H1 (cell line): ENCODE data around the gene NADK2. TPM values are rescaled to one million over a fixed set of nuclear protein-coding genes. Genes with fewer than 3 reads are reported as not detected.

Source experiments
- CTCF ChIA-PET: fragments of 300-600 bp; sonication (Branson Sonifier 250); formaldehyde crosslinking; loops from one replicate; lab custom pipeline; 2021; ENCODE audit not compliant: partially characterized antibody; lab: Charles Lee
- POLR2A ChIA-PET: fragments of 300-600 bp; sonication (Branson Sonifier 250); formaldehyde crosslinking; loops from one replicate; lab custom pipeline; 2021; ENCODE audit warnings: inconsistent platforms; ENCODE audit not compliant: partially characterized antibody; lab: Charles Lee
- DNase-seq, 2 experiments: peaks; one replicate each; pipeline versions ENCODE4 v3.0.0 to v3.0.0-alpha.2; 2010 to 2022; ENCODE audit warnings: low spot score in 2 of 2, low read depth in 1 of 2, mixed read lengths in 1 of 2
- FAIRE-seq: peaks from 2 replicates; lab custom pipeline; 2011; peaks lifted over from hg19 to GRCh38; lab: Jason Lieb, UNC
- H2AFZ ChIP-seq: 2 replicates; pipeline ENCODE4 v1.8.1; 2012; ENCODE audit warnings: low read length, inconsistent platforms
- H2AK5ac ChIP-seq: 2 replicates; pipeline ENCODE4 v1.6.1; 2013; ENCODE audit warnings: low read depth, low read length
- H2BK120ac ChIP-seq: replicated peaks from 2 replicates; pipeline ENCODE3; 2013; ENCODE audit warnings: low read depth, low read length, inconsistent platforms
- H2BK12ac ChIP-seq: 2 replicates; pipeline ENCODE4 v1.6.1; 2013; ENCODE audit warnings: low read depth, low read length
- H2BK15ac ChIP-seq: 2 replicates; pipeline ENCODE4 v1.6.1; 2013; ENCODE audit warnings: low read length
- H2BK20ac ChIP-seq: 2 replicates; pipeline ENCODE4 v1.6.1; 2013; ENCODE audit warnings: low read length
- H2BK5ac ChIP-seq: 2 replicates; pipeline ENCODE4 v1.6.1; 2013; ENCODE audit warnings: low read depth, low read length
- H3K14ac ChIP-seq: 2 replicates; pipeline ENCODE4 v1.6.1; 2013; ENCODE audit warnings: inconsistent platforms; ENCODE audit not compliant: insufficient read length
- H3K18ac ChIP-seq: 2 replicates; pipeline ENCODE4 v1.6.1; 2013; ENCODE audit warnings: low read length; ENCODE audit errors: extremely low read depth
- H3K23ac ChIP-seq: 2 replicates; pipeline ENCODE4 v1.6.1; 2013; ENCODE audit warnings: inconsistent platforms; ENCODE audit not compliant: insufficient read length
- H3K23me2 ChIP-seq: 2 replicates; pipeline ENCODE4 v1.6.1; 2013; ENCODE audit warnings: low read depth, low read length
- H3K27ac ChIP-seq: 2 replicates; pipeline ENCODE4 v1.6.1; 2011; ENCODE audit warnings: low read depth, low read length, inconsistent platforms
- H3K27me3 ChIP-seq, 4 experiments: replicated peaks in 1 of 4; 1 replicate in 1 of 4; 2 replicates in 3 of 4; pipeline versions ENCODE4 v1.6.1 to v1.8.1; 2011 to 2013; ENCODE audit warnings: low read length in 3 of 4, mild to moderate bottlenecking in 3 of 4, inconsistent platforms in 2 of 4, mixed read lengths in 2 of 4, moderate library complexity in 1 of 4; ENCODE audit not compliant: control insufficient read depth in 3 of 4, insufficient read depth in 3 of 4; ENCODE audit errors: extremely low read depth in 1 of 4
- H3K36me3 ChIP-seq, 4 experiments: 2 replicates each; pipeline versions ENCODE4 v1.6.1 to v1.8.1; 2011 to 2013; ENCODE audit warnings: mild to moderate bottlenecking in 4 of 4, low read length in 3 of 4, moderate library complexity in 2 of 4, control low read depth in 1 of 4, inconsistent platforms in 1 of 4; ENCODE audit not compliant: insufficient read depth in 4 of 4, control insufficient read depth in 2 of 4
- H3K4ac ChIP-seq: replicated peaks from 2 replicates; pipeline ENCODE3; 2013; ENCODE audit warnings: low read length, low read depth, mixed read lengths, inconsistent platforms; ENCODE audit not compliant: insufficient read length
- H3K4me1 ChIP-seq, 4 experiments: replicated peaks in 1 of 4; 1 replicate in 1 of 4; 2 replicates in 3 of 4; pipeline versions ENCODE4 v1.6.1 to v1.8.1; 2011 to 2013; ENCODE audit warnings: low read length in 3 of 4, inconsistent platforms in 2 of 4, mixed read lengths in 1 of 4; ENCODE audit not compliant: insufficient read depth in 4 of 4, control insufficient read depth in 3 of 4
- H3K4me2 ChIP-seq, 2 experiments: 2 replicates each; pipeline versions ENCODE4 v1.6.1 to v1.8.1; 2011 to 2013; ENCODE audit warnings: low read depth in 2 of 2, low read length in 2 of 2, control low read depth in 1 of 2, inconsistent platforms in 1 of 2, mild to moderate bottlenecking in 1 of 2; ENCODE audit not compliant: insufficient read depth in 1 of 2
- H3K4me3 ChIP-seq, 4 experiments: fragments of 200-600, 300-600 bp in 1 of 4; sonication (generic), shearing (Covaris generic), sonication (Bioruptor Twin) in 1 of 4; 2 replicates each; pipeline versions ENCODE4 v1.5.1 to v1.8.1; 2011 to 2016; ENCODE audit warnings: low read length in 4 of 4, low read depth in 3 of 4, control low read depth in 2 of 4, inconsistent platforms in 2 of 4, mild to moderate bottlenecking in 2 of 4, mixed read lengths in 1 of 4, moderate library complexity in 1 of 4; ENCODE audit not compliant: insufficient read depth in 2 of 4; ENCODE audit errors: extremely low read depth in 1 of 4
- H3K56ac ChIP-seq: replicated peaks from 2 replicates; pipeline ENCODE3; 2013; ENCODE audit warnings: low read depth, mild to moderate bottlenecking, mixed read lengths, low read length, inconsistent platforms; ENCODE audit not compliant: insufficient read length
- H3K79me1 ChIP-seq: 2 replicates; pipeline ENCODE4 v1.6.1; 2013; ENCODE audit warnings: low read depth, low read length, control low read depth
- H3K79me2 ChIP-seq, 2 experiments: 2 replicates each; pipeline versions ENCODE4 v1.6.1 to v1.8.1; 2012 to 2013; ENCODE audit warnings: low read length in 2 of 2, mild to moderate bottlenecking in 2 of 2, inconsistent platforms in 1 of 2; ENCODE audit not compliant: insufficient read depth in 2 of 2, control insufficient read depth in 1 of 2
- H3K9ac ChIP-seq, 4 experiments: replicated peaks in 1 of 4; 1 replicate in 1 of 4; 2 replicates in 3 of 4; pipeline versions ENCODE4 v1.6.1 to v1.8.1; 2011 to 2013; ENCODE audit warnings: low read depth in 3 of 4, low read length in 3 of 4, control low read depth in 2 of 4, mild to moderate bottlenecking in 2 of 4, moderate library complexity in 2 of 4, inconsistent platforms in 1 of 4; ENCODE audit errors: extremely low read depth in 1 of 4
- H3K9me3 ChIP-seq, 2 experiments: 2 replicates each; pipeline versions ENCODE4 v1.6.1 to v1.8.1; 2012 to 2013; ENCODE audit warnings: mild to moderate bottlenecking in 2 of 2, moderate library complexity in 2 of 2, control low read depth in 1 of 2, inconsistent platforms in 1 of 2, low read depth in 1 of 2, low read length in 1 of 2, mixed read lengths in 1 of 2; ENCODE audit not compliant: insufficient read depth in 2 of 2
- H4K20me1 ChIP-seq, 2 experiments: replicated peaks in 1 of 2; 2 replicates each; pipeline versions ENCODE3 to v1.8.1; 2011 to 2013; ENCODE audit warnings: inconsistent platforms in 2 of 2, low read length in 2 of 2, mild to moderate bottlenecking in 1 of 2; ENCODE audit not compliant: insufficient read depth in 2 of 2, control insufficient read depth in 1 of 2
- H4K5ac ChIP-seq: 2 replicates; pipeline ENCODE4 v1.6.1; 2013; ENCODE audit warnings: low read length, low read depth, mixed read lengths, inconsistent platforms; ENCODE audit not compliant: insufficient read length
- H4K8ac ChIP-seq: 2 replicates; pipeline ENCODE4 v1.8.0; 2013; ENCODE audit warnings: mild to moderate bottlenecking, moderate library complexity, low read length, inconsistent platforms; ENCODE audit not compliant: insufficient read depth; ENCODE audit errors: extremely low read depth
- H4K91ac ChIP-seq: replicated peaks from 2 replicates; pipeline ENCODE3; 2013; ENCODE audit warnings: low read length, mixed read lengths, inconsistent platforms; ENCODE audit not compliant: insufficient read length
- BACH1 ChIP-seq: IDR thresholded peaks from 2 replicates; pipeline ENCODE4 v1.6.1; 2012; ENCODE audit warnings: low read length, improper control_type of control experiment
- BCL11A ChIP-seq, 2 experiments: IDR thresholded peaks; one replicate each; pipeline ENCODE4 v1.6.1; 2011; ENCODE audit warnings: low read depth in 2 of 2, low read length in 2 of 2, mild to moderate bottlenecking in 2 of 2
- CBX5 ChIP-seq: fragments of 300-800, 300-1000 bp; sonication (generic); IDR thresholded peaks from 2 replicates; pipeline ENCODE4 v1.7.1; 2016; ENCODE audit warnings: antibody characterized with exemption, low read length, low read depth
- CTCF ChIP-seq, 3 experiments: IDR thresholded peaks; 1 replicate in 2 of 3; 2 replicates in 1 of 3; pipeline versions ENCODE4 v1.5.1 to v1.6.1; 2011; ENCODE audit warnings: low read length in 3 of 3, mild to moderate bottlenecking in 3 of 3, inconsistent platforms in 2 of 3, low read depth in 1 of 3, moderate library complexity in 1 of 3; ENCODE audit not compliant: insufficient read depth in 1 of 3; ENCODE audit errors: control extremely low read depth in 1 of 3
- EGR1 ChIP-seq: IDR thresholded peaks from 2 replicates; pipeline ENCODE4 v1.6.1; 2011; ENCODE audit warnings: low read depth, low read length, borderline replicate concordance
- EZH2 ChIP-seq: fragments of 200-600 bp; sonication (generic); IDR thresholded peaks from 2 replicates; pipeline ENCODE4 v1.7.1; 2012; ENCODE audit warnings: low read depth, mild to moderate bottlenecking, moderate library complexity, low read length, inconsistent platforms; ENCODE audit not compliant: severe bottlenecking
- PHF8 ChIP-seq: fragments of 200-600 bp; sonication (generic); conservative IDR thresholded peaks from 2 replicates; pipeline ENCODE4 v1.7.1; 2012; ENCODE audit warnings: low read depth, mild to moderate bottlenecking, inconsistent platforms, low read length, moderate library complexity
- RFX5 ChIP-seq: IDR thresholded peaks from 2 replicates; pipeline ENCODE4 v1.6.1; 2011; ENCODE audit warnings: low read depth, low read length, improper control_type of control experiment, borderline replicate concordance
- SIX5 ChIP-seq: IDR thresholded peaks from 2 replicates; pipeline ENCODE4 v1.6.1; 2011; ENCODE audit warnings: mild to moderate bottlenecking, low read depth, low read length
- SP4 ChIP-seq: IDR thresholded peaks from 2 replicates; pipeline ENCODE4 v1.6.1; 2012; ENCODE audit warnings: low read length, inconsistent platforms
- WGBS, 2 experiments: shearing (Covaris generic) in 1 of 2; methylation state at CpG; one replicate each; pipeline versions ENCODE4 v1.1.6 to v1.1.7; 2013 to 2015; ENCODE audit warnings: low lambda C conversion rate in 2 of 2, mixed read lengths in 2 of 2, inconsistent platforms in 1 of 2, low coverage in 1 of 2, missing lambda C conversion rate in 1 of 2; ENCODE audit not compliant: insufficient replicate concordance in 2 of 2, insufficient coverage in 1 of 2, insufficient read length in 1 of 2; ENCODE audit errors: extremely low coverage in 1 of 2, missing lambda C conversion rate in 1 of 2; 5-methylcytosine and 5-hydroxymethylcytosine counted together
- polyA plus RNA-seq, 7 experiments: library from polyadenylated mRNA; depleted of rRNA in 3 of 7; stranded (reverse) in 5 of 7; unstranded in 2 of 7; fragments of >200 nt in 5 of 7; fragments of 200-250 nt in 2 of 7; gene quantifications; 1 replicate in 5 of 7; 2 replicates in 1 of 7; 4 replicates in 1 of 7; pipeline versions ENCODE4 v1.2.1 to v1.2.3, GENCODE V29; 2011 to 2013; ENCODE audit warnings: missing spikeins in 2 of 7, mixed read lengths in 2 of 7
- total RNA-seq: library from RNA; stranded (reverse); fragmentation: NEBNext Ultra II Directional; extraction: Animal tissue kit (Norgen Biotek cat#: 25700); gene quantifications from 2 replicates; pipeline ENCODE4 v1.2.1, GENCODE V29; 2021
- TF ChIP-seq, protein P1 (sequence below): IDR thresholded peaks from 2 replicates; pipeline ENCODE4 v1.6.1; 2011; ENCODE audit warnings: low read depth, mild to moderate bottlenecking, low read length; ENCODE audit not compliant: insufficient read depth

Gene NADK2
- total and polyA plus RNA-seq, 2 of the 8 experiments (the other 6 are each of a cell fraction or from before 2014, with no cell fraction given), result 3.4 to 16.1 TPM

DNA sequence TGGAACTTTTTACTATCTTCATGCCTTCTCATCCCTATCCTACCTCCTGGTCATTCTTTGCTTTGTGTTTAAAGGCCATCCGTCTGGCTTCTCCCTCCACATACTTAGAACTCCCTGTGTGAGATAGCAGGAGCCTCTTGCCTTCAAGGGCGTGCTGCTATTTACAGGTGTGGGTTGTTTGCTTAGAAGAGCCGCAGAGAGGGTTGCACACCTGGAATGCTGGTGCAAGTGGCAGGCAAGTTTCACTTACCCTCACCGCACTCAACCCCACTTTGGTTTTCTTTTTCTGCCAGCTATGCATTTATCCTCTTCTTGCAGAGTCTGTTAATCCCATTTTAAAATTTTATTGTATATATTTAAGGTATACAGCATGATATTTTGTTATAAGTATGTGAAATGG, 77.3 kb downstream of the NADK2 start:
- no peaks in the 10 kb centered on the region for H3K9me3 ChIP-seq
- peaks cover 0 to 20% of the 10 kb centered on the region in 2 experiments; a peak in 2 of 4 replicates for H3K79me2 ChIP-seq
- peaks cover 7 to 78% (median 46%) of the 10 kb centered on the region in 4 experiments; a peak in 7 of 8 replicates for H3K36me3 ChIP-seq
- H3K27ac ChIP-seq, result no peak overlapping the region
- H2BK20ac ChIP-seq, result no peak overlapping the region
- no peak overlapping the region for H4K91ac ChIP-seq
- ChIA-PET POLR2A (interaction anchor here (1.3 kb wide), 1 partner anchor 10 kb away, joined by 3 read pairs; no protein-coding TSS in a partner anchor), CTCF (interaction anchor here (0.7 to 1.8 kb wide), 2 partner anchors 8 to 14 kb away, joined by 3 to 4 read pairs; no protein-coding TSS in a partner anchor)
- H4K5ac ChIP-seq, result no peak overlapping the region
- no peaks in the 10 kb centered on the region for H3K27me3 ChIP-seq
- no peak overlapping the region for H2AFZ ChIP-seq
- no peak overlapping the region for H3K18ac ChIP-seq
- peaks cover 4% of the 10 kb centered on the region for H3K79me1 ChIP-seq
- no peak overlapping the region for H3K56ac ChIP-seq
- H2BK120ac ChIP-seq, result no peak overlapping the region
- H4K20me1 ChIP-seq, result peaks cover 0 to 6% of the 10 kb centered on the region in 2 experiments
- no peak overlapping the region for H2BK5ac ChIP-seq
- FAIRE-seq (no peak), DNase-seq (no peak)
- no peak overlapping the region for H3K9ac ChIP-seq
- H3K4me1 ChIP-seq, result no peaks in the 10 kb centered on the region
- H2BK15ac ChIP-seq, result no peak overlapping the region
- no peak overlapping the region for H3K23ac ChIP-seq
- WGBS, 2 experiments, result 87% methylated on average over 4 of the region's 4 CpGs; no CpG with 5 or more reads in 1 of the 2 experiments
- H3K14ac ChIP-seq, result no peak overlapping the region
- H3K4ac ChIP-seq, result no peak overlapping the region
- no peak overlapping the region for H2BK12ac ChIP-seq
- H3K4me3 ChIP-seq, result no peak overlapping the region
- H4K8ac ChIP-seq, result no peak overlapping the region
- H3K4me2 ChIP-seq, result no peak overlapping the region
- H2AK5ac ChIP-seq, result no peak overlapping the region
- no peaks in the 10 kb centered on the region for H3K23me2 ChIP-seq
- TF ChIP-seq, protein P1, sequence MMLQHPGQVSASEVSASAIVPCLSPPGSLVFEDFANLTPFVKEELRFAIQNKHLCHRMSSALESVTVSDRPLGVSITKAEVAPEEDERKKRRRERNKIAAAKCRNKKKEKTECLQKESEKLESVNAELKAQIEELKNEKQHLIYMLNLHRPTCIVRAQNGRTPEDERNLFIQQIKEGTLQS, result no peak
- TF ChIP-seq BCL11A (IDR thresholded peaks at IDR 0.05; ENCODE audit: low read depth in 2 of 2, low read length in 2 of 2) (no peak), SIX5 (no peak), CBX5 (no peak), RFX5 (no peak), EZH2 (no peak), PHF8 (no peak), BACH1 (no peak), EGR1 (no peak), CTCF (IDR thresholded peaks at IDR 0.05; ENCODE audit: control extremely low read depth in 1 of 3, insufficient read depth in 1 of 3, low read depth in 1 of 3, low read length in 3 of 3) (no peak), SP4 (no peak)
